Testis (tissue), 2 donors: ENCODE data around the gene GMNN.

ENCODE experiments used
- POLR2A ChIP-seq: fragments of 450-650 bp; IDR thresholded peaks from one replicate; pipeline ENCODE4 v1.6.1; 2017; ENCODE audit warnings: antibody characterized with exemption, mild to moderate bottlenecking, moderate library complexity
- TF ChIP-seq, protein P1 (sequence below), 3 experiments: fragments of 450-650 bp in 2 of 3; fragments of 200-600 bp in 1 of 3; sonication (generic) in 1 of 3; IDR thresholded peaks; one replicate each; pipeline ENCODE4 v1.5.1; 2016 to 2019; ENCODE audit warnings: antibody characterized with exemption in 3 of 3, mild to moderate bottlenecking in 2 of 3, moderate library complexity in 1 of 3

DNA sequence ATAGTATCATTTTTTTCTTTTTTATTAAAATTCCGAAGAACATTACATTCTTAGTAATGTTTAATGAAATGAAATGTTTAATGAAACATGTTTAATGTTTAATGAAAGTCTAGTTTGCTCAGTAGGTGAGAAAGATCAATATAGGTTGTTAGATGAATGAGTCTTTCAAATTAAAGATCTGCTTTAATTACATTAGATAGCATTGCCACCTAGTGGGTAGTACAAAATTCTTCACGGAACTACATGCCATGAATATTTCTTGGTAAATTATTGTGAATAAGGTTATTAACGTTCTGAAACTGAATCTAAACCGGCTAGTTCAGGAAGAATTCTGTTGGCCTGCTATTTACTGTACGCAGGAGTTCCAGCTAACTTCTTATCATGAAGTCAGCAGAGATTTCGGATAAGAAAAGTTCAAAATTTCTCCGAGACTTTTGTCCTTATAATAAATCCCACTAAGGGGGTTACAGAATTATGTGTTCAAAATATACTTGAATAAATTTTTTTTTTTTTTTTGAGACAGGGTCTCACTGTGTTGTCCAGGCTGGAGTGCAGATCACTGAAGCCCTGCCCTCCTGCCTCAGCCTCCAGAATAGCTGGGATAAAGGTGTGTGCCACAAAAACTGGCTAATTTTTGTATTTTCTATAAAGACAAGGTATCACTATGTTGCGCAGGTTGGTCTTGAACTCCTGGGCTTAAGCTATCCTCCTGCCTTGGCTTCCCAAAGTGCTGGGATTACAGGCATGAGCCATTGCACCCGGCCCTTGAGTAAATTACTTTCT is 7.9 kb upstream of the GMNN start:
- no peak for TF ChIP-seq POLR2A
- TF ChIP-seq, protein P1, sequence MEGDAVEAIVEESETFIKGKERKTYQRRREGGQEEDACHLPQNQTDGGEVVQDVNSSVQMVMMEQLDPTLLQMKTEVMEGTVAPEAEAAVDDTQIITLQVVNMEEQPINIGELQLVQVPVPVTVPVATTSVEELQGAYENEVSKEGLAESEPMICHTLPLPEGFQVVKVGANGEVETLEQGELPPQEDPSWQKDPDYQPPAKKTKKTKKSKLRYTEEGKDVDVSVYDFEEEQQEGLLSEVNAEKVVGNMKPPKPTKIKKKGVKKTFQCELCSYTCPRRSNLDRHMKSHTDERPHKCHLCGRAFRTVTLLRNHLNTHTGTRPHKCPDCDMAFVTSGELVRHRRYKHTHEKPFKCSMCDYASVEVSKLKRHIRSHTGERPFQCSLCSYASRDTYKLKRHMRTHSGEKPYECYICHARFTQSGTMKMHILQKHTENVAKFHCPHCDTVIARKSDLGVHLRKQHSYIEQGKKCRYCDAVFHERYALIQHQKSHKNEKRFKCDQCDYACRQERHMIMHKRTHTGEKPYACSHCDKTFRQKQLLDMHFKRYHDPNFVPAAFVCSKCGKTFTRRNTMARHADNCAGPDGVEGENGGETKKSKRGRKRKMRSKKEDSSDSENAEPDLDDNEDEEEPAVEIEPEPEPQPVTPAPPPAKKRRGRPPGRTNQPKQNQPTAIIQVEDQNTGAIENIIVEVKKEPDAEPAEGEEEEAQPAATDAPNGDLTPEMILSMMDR (IDR thresholded peaks at IDR 0.05): peak in 2 of 3 experiments; percentile 26 to 43
